GM21529 (cell line): ENCODE data around the gene RARB.

Source experiments
- ATAC-seq: cut with Tn5 transposase; IDR thresholded peaks from one replicate; pipeline ENCODE4 v1.9.1; 2021; ENCODE audit not compliant: unreplicated experiment

Gene RARB

DNA sequence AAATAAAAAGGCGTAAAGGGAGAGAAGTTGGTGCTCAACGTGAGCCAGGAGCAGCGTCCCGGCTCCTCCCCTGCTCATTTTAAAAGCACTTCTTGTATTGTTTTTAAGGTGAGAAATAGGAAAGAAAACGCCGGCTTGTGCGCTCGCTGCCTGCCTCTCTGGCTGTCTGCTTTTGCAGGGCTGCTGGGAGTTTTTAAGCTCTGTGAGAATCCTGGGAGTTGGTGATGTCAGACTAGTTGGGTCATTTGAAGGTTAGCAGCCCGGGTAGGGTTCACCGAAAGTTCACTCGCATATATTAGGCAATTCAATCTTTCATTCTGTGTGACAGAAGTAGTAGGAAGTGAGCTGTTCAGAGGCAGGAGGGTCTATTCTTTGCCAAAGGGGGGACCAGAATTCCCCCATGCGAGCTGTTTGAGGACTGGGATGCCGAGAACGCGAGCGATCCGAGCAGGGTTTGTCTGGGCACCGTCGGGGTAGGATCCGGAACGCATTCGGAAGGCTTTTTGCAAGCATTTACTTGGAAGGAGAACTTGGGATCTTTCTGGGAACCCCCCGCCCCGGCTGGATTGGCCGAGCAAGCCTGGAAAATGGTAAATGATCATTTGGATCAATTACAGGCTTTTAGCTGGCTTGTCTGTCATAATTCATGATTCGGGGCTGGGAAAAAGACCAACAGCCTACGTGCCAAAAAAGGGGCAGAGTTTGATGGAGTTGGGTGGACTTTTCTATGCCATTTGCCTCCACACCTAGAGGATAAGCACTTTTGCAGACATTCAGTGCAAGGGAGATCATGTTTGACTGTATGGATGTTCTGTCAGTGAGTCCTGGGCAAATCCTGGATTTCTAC lies at the start of gene RARB:
Gene RARB (plus strand): TSS at position 322 of the 847 bp plus-strand sequence. CDS start 469 bp downstream, at position 791.
- ATAC-seq = no peak

DNA sequence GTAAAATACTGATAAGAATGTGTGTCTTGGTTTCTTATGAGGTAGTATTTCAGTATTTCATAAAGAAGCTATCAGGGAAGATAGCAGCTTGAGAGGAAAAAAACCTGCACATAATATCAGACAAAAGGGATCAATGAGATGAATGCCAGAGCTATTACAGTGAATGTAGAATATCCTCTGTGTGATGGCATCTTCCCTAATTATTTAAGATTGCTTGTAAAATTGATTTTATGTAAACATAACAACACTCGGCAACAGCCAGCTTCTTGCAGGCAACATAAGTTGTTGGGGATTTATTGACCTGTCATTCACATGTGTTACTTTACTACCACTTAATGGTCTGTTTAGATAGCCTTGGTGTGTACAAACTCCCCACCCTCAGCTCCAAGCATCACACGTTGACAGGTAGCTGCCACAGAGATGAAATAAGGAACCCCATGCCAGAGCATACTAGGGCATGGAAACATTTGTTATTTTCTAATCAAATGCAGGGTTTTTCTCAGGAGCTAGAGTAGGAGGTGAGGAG lies 49.2 kb upstream of the RARB start:
- no peak for ATAC-seq

DNA sequence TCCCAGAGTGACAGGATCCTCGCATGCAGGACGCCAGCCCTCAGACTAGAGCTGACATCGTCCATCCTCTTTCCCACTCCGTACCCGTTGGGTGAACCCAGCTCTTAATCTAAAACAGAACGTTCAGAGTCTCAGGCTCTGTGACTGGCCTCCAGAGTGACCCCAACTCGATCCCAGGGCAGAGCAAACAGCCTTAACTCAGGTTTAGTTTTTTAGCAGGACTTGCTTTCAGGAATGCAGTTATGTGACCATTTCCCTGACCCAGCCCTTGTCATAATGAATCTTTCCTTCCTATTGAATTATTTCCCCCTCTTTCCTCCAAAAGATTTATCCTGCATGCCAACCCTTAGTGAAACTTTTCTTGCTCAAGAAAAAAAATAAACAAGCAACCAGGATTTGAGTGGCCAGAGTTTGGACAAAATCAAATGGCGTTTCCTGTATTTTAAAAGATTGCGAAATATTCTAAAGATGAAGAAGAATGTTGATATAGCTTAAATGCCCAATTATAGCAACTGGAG lies 47.8 kb upstream of the RARB start:
- no peak for ATAC-seq

DNA sequence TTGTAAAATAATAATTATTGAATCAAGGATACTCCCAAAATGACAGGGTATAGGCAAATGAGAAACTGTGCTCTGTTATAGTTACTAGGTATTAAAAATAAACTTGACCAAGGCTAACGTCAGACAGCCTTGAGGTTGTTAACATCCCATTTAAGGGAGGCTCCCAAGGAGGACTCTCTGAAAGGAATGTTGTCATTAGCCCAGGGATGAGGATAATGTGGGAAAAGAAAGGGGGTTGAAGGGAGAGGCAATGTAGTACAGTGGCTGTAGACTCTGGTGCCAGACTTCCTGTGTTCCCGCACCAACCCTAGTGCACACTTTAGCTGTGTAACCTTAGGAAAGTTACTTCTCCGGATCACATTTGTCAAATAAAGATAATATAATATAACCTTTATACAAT lies 47.0 kb upstream of the RARB start:
- ATAC-seq = no peak

DNA sequence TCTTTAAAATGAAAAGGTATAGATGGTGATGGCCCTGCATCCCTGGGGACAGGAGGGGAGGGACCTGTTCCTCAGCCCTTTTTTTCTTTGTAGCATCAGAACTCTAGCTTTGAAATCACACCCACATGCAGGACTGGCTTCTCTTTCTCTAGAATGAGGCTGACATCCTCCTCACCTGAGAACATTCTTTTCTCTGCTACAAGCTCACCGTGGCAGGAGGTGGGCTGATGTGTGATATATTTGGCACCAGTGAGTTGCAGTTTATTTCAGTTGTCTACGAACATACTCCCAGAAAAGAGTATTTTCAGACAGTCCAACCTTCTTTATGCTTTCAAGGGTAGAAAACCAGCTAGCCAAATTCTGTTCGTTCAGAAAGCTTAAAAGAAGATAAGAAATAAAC lies 43.6 kb upstream of the RARB start:
- no peak for ATAC-seq

DNA sequence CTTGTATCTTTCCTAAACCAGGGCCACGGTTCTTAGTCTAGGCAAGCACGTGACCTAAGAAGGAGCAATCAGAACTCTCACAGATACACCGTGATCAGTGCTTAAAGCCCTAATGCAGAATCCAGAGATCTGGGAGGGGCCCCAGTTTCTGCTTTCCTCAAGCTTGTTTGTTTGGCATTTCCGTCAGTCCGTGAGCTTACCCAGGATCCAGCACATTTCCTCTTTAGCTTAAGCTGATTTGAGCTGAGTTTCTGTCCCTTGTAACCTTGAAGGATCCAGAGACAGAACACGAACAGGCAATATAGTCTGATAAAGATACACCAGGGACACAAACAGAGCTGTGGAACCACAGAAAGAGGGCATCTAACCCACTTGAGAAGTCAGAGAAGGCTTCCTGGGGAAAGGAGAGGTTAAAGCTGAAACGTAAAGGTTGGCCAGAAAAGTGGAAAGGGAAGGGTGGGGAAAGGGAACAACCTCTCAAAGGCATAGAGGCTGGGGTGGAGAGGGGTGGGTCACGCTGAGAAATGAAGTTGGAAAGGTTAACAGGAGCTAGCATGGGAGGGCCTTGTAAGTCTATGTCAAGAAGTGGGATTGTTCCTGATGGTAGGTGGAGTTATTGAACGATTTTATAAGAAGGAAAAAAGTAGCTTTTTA lies 42.1 kb upstream of the RARB start:
- ATAC-seq = no peak

DNA sequence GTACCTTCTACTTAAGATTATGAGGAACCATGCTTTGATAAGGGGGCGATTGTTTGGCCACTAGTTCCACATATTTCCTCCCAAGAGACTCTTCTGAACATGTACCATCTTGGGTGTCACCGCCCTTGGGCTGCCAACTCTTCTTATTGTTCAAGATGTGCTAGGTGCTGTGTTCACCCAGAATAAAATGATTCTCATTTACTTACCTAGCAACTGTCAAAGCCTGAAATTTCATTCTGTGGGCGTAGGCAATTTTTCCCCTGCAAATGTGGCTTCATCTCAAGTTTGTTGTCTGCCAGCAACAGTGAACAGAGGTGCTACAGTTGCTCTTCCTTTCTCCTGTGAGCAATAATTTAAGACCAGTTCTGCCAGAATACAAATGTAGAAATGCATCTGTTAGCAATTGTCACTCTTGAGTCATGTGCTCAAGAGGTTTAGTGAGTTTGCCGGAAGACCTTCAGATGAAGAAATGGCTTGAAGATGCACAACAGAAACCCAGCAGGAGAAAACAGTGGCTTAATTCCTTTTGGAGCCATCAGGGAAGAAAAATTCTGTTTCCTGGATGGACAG lies 41.3 kb upstream of the RARB start:
- ATAC-seq = no peak

DNA sequence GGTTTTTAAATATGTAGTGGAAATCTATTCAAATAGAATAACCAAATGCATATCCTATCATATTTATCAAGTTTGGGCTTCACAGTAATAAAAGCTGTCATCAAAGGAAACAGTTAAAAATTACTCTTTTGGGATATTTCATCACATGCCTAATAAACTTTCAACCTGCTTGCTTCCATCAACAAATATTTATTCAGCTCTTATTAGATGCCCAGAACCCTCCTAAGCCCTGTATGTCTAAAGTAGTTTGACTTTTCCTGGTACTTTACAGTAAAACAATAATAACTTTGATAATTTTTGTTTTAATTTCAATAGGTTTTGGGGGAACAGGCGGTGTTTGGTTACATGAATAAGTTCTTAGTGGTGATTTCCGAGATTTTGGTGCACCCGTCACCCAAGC lies 37.5 kb upstream of the RARB start:
- no peak for ATAC-seq

DNA sequence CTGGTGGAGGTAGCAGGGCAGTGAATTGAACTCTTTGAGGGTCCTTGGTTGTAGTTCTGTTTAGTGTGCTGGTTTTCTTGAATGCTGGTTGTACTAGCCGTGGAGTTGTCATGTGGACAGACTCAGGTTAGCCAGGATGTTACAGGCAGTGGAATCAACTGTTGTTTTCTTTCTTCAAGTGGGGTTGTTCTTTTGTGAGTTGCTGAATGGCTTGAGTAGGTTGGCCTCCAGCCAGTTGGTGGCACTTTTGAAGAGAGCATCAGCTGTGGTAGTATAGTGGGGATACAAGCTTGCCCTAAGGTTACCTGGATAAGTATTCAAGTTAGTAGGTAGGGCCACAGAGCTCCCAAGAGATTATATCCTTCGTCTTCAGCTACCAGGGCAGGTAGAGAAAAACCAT lies 31.8 kb upstream of the RARB start:
- no peak for ATAC-seq

DNA sequence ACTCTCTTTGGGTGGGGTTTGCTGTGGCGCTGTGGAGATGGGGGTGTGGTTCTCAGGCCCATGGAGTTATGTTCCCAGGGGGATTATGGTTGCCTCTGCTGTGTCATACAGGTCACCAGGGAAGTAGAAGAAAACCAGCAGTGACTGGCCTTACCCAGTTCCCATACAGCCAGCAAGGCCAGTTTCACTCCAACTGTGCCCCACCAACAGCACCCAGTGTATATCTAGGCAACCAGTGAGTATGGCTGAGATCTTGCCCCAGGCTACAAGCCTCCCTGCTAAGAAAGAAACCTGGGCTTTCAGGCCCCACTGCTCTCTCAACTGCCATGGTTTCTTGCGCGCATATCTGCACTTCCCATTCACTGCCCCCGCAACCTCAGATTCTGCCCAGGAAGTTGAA lies 31.4 kb upstream of the RARB start:
- ATAC-seq = no peak

DNA sequence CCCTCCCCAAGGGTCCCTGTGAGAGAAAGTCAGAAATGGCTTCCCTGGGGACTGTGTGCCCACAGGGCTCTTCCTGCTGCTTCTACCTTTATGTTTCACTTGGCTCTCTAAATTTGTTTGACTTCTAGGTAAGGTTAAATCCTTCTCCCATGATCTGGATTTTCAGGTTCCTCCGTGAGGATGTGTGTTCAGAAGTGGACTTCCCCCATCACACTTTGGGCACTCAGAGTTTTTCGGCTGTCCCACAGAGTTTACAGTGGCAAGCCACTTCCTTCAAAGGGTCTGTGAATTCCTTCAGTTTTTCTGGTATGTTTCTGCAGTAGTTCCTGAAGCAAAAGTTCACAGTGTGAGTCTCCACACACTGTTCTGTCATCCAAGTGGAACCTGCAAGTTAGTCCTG lies 30.9 kb upstream of the RARB start:
- no peak for ATAC-seq

DNA sequence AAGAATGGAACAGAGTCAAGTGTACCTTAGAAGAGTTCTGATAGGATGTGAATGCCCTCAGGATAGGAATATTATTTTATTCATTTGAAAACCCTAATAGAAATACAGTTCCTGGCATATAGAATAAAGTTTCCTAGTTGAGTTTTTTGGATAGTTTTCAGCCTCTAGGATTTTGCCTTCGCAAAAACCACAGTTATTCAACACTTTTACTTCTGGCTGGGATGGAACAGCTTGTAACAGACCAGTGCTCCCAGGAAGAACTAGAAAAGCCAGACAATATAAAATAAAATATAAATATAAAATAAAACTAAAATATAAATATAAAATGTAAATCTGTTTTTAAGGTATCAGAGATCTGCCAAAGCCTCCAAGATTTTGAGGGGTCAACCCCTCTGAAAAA lies 27.5 kb upstream of the RARB start:
- ATAC-seq = no peak

DNA sequence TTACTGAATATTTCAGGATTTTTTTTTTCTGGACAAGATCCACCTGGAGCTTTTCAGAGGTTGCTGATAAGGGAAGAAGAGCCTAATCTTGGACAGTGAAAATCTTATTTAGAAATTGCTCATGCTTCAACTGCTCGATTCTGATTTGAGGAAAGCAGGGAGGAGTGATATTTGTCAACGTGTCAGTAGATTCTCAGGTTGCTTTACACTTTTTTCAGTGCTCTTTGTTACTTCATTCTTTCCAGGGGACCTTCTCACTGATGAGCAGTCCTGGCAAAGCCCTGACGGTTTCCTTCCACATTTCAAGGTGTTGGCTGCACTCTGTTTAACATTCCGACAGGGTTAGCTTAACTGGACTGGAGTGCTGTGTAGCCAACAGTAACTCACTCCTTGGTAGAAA lies 24.1 kb upstream of the RARB start:
- ATAC-seq = no peak

DNA sequence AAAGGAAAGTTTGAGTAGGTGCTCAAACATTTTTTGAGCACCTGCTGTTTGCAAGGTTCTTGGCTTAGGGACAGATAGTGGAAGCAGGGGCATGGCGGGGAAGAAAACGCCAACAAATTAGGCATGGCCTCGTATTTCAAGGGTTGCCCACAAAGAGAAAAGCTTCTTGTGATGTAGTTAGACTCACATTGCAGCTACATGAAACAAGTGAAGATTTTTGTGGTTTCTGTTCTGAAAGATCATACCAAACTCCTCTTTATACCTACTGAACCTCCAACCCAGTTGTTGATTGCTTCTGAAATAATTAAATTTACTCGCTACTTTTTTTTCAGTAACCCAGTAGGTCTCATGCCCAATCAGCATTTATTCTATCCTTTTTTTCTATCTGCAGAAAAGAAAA lies 23.5 kb upstream of the RARB start:
- no peak for ATAC-seq

DNA sequence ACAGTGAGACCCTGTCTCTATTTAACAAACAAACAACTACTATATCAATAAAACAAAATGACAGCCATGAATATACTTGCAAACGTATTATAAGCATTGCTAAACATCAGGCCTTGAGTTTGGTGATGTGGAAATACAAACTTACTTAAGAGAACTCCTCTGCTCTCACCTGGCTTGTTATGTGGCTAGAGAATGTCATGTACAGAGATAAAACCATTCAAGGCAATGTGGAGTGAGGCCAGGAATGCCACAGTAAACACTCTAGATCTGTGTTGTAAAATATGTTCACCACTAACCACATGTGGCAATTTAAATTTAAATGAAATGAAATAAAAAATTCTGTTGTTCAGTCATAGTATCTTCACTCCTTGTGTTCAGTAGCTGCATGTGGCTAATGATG lies 22.7 kb upstream of the RARB start:
- ATAC-seq = no peak

DNA sequence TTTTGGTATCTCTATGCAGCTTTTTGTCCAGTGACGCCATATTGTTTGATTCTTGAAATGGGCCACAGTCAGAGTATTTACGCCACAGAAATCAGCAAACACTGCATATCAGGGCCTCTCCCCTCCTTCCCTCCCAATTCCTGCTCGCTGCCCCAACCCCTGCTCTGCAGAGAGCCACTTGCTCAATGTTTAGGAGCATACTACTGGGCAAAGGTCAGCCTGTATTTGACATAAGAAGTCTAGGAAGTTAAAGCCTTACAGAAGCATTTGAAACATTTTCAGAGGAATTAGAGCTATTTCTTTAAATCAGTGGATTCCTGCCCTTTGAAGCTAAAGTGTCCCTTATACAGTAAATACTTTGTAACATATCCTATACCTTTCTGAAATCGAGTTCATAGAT lies 17.4 kb upstream of the RARB start:
- ATAC-seq = no peak

DNA sequence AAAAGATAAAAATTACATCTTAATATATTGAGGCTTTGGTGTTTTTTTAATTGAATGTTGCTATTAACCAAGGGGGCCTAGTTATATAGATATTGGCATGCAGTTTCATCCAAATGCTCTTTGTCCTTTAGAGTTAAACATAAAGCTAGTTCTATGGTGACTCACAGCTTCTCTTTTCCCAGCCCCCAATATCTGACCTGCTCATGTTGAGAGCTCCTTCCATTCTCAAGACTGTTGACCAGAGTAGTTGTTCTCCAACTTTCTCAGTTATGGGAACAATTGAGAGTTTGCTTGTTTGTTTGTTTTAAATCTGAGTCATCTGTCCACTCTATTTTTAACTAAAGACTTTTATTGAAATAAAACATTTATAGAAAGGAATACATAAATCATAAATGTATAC lies 15.8 kb upstream of the RARB start:
- ATAC-seq = no peak

DNA sequence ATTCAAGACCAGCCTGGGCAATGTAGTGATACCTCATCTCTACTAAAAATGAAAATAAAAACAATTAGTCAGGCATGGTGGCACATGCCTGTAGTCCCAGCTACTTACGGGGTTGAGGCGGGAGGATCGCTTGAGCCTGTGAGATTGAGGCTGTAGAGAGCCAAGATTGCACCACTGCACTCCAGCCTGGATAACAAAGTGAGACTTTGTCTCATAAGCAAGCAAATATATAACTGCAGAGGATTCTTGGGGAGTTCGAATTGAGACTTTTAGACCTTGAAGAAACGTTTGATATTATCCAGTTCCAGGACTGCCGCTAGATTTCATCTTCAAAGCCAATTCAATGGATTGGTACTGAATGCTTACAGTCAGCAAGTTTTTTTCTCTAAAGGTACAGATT lies 11.9 kb upstream of the RARB start:
- no peak for ATAC-seq

DNA sequence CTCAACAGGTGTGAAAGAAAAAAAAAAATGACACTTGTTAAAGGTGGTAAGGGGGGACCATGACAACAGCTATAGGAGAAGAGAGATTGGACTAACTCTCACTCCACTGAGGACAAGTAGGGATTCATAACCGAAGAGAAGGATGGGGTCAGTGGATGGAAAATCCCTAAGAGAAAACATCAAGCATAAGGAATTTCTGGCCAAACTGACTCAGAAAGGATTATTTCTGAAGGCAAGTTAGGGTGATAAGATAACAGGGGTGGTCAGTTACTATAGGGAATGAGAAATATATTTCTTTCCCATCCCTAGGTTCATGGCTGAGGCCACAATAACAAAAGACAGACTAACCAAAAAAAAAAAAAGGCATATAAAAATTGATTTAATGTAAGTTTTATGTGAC lies 9.5 kb upstream of the RARB start:
- no peak for ATAC-seq

DNA sequence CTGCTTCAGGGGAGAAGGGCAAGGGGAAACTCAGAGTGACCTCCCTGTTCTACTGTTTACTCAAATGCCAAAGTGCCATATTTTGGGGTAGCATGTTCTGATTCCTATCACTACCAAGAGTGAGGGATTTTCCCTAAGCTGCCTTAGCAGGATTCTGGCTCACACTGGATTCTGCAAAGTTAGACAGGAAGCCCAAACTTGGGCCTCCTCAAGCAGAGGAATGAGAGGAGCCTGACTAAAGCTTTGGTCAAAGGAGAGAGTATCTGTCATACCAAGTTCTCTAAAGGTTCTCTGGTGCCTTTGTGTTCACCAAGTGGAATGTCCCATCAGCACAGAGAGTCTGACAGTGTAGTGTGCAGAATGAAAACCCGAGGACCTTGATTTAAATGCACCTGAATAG lies 8.8 kb upstream of the RARB start:
- ATAC-seq = no peak

DNA sequence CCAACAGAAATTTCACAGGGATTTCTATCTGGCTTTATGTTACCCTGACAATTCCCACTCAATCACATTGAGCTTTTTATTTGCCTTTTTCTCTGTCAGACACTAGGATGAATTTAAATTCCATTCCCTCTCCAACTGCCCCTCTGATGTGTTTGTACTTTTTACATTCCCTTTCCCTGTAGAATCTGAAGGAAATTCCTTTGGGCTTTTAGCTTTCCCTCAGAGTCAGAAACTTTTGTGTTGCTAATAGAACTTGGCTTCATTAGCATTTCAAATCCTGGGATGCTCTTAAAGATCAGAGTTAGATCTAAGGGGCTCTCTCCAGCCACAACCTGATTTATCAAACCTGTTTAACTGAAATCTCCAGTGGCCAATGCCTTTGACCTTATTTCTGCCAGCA lies 7.9 kb upstream of the RARB start:
- ATAC-seq = no peak

DNA sequence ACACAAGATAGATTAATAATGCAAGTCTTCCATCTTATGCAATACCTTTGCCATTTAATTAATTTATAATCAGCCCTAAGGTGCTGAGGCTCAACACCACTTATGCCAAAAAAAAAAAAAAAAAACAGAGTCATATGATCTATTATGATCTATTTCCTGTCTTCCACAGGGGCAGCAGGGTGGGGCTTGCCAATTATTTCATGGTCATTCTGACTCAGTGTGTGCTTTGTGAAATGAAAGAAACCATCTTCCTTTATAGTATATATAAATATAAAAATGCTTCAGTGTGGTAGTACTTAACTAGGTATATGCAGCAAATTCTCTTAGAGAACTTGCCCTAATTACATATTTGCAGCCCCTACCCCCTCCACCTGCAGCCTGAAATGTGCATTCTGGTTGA lies 7.2 kb upstream of the RARB start:
- ATAC-seq = no peak
